Measurements from ENCODE around the gene EEA1.
"Not testable (repeated sequence)": the region's sequence is repeated elsewhere in the genome, so short reads cannot be mapped to it uniquely, and the experiment has no call there.

Gene EEA1

GRCh38 chr12:92928962-92929915, at the start of gene EEA1:
Gene EEA1 (minus strand): TSS chr12:92929295. CDS start chr12:92929066, 229 bp downstream.
- DNase-seq = peak; percentile 97

GRCh38 chr12:92978607-92979006, 49.5 kb upstream of the EEA1 start:
- DNase-seq = no peak

- no peak for DNase-seq
Observed at GRCh38 chr12:92977326-92977725, 48.2 kb upstream of the EEA1 start.

- no peak for DNase-seq
Observed at GRCh38 chr12:92974759-92975158, 45.7 kb upstream of the EEA1 start.

GRCh38 chr12:92973614-92974013, 44.5 kb upstream of the EEA1 start:
- peak; percentile 64 for DNase-seq

GRCh38 chr12:92971859-92972524, 42.9 kb upstream of the EEA1 start:
- DNase-seq = peak; percentile 83

- peak; percentile 26 for DNase-seq
Observed at GRCh38 chr12:92968176-92968813, 39.2 kb upstream of the EEA1 start.

- DNase-seq = not testable (repeated sequence)
Observed at GRCh38 chr12:92964378-92964777, 35.3 kb upstream of the EEA1 start.

- peak; percentile 47 for DNase-seq
Observed at GRCh38 chr12:92961949-92962348, 32.9 kb upstream of the EEA1 start.

GRCh38 chr12:92955997-92956663, 27.0 kb upstream of the EEA1 start:
- peak; percentile 47 for DNase-seq

GRCh38 chr12:92953747-92954146, 24.7 kb upstream of the EEA1 start:
- no peak for DNase-seq

- no peak for DNase-seq
Observed at GRCh38 chr12:92952394-92952793, 23.3 kb upstream of the EEA1 start.

GRCh38 chr12:92951006-92951405, 21.9 kb upstream of the EEA1 start:
- no peak for DNase-seq

- DNase-seq = no peak
Observed at GRCh38 chr12:92950011-92950410, 20.9 kb upstream of the EEA1 start.

GRCh38 chr12:92949466-92949865, 20.4 kb upstream of the EEA1 start:
- no peak for DNase-seq

GRCh38 chr12:92947589-92948215, 18.6 kb upstream of the EEA1 start:
- no peak for DNase-seq

- no peak for DNase-seq
Observed at GRCh38 chr12:92945659-92946220, 16.6 kb upstream of the EEA1 start.

GRCh38 chr12:92943482-92944250, 14.6 kb upstream of the EEA1 start:
- no peak for DNase-seq

GRCh38 chr12:92942905-92943304, 13.8 kb upstream of the EEA1 start:
- DNase-seq = peak; percentile 69

GRCh38 chr12:92939116-92939515, 10.0 kb upstream of the EEA1 start:
- no peak for DNase-seq

- no peak for DNase-seq
Observed at GRCh38 chr12:92938638-92939037, 9.5 kb upstream of the EEA1 start.

All from EL (cell line).